GM18861 (cell line): ENCODE data around the gene ETFRF1.
A peak's percentile ranks its signal among the peaks of the same experiment; 100 is the strongest.

Source experiments
- ATAC-seq: cut with Tn5 transposase; IDR thresholded peaks from one replicate; pipeline ENCODE4 v1.9.1; 2021; ENCODE audit not compliant: unreplicated experiment

Gene ETFRF1

DNA sequence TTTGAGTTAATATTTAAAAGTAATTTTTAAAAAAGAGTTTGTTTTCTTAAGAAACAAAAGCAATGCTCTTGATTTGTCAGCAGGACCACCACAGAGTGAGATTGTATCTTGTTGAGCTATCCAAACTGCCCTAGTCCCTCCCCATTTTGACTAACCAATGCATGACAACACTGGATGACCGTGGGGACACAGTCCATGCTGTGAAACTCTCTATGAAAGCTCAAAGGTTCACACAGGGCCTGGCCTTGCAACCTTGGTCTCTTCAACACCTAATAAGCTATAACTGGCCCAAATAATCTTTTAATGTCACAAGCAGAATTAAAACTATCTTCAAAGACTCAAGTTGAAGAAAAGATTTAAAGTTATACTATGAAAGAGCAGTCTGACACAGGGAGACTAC is 13.5 kb downstream of the ETFRF1 start:
- ATAC-seq, result no peak

DNA sequence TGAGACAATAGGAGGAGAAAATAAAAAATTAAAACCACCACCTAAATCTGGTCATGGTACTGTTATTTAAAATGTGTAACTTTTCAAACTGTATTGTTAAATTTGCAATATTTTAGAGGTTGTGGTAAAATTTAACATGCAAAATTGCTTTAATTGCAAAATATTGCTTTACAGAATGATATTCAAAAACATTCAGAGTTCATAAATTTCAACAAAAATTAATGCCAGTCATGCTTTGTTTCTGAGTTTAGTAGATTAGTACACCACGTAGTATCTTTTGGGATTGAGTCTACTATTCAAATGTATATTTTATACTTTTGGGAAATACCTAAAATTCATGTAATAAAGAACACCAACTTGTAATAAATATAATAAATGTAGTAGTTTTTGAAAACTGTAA is 18.3 kb downstream of the ETFRF1 start:
- no peak for ATAC-seq

DNA sequence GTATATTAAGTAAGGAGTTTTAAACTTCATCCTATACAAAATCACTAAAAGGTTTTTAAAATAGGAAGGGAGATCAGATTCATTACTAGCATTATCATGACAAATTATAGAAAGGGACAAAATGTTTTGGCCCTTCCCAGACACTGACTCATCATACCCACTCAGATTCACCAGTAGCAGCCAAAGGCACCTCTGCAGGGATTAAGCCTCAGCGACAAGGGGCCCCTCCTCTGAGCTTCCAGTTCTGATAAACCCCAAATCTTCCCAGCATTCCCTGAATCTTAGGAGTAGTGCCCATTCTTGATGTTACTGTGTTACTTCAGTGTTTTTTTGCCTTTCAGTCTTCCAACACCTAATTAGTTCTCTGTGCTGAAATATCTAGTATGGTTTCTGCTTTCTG is 41.2 kb downstream of the ETFRF1 start:
- ATAC-seq, result no peak

DNA sequence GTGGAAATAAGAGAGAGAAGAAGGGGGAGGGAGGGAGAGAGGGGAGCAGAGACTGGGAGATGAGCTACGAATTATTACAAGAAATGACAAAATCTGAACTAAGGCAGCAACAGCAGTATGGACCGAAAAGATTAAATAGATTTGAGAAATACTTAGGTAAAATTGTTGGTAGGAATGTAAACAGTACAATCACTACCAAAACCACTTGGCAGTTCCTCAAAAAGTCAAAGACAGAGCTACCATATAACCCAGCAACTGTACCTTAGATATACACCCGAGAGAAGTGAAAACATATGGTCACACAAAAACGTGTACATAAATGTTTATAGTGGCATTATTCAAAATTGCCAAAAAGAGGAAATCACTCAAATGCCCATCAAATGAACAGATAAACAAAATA is 41.6 kb downstream of the ETFRF1 start:
- ATAC-seq, result no peak

DNA sequence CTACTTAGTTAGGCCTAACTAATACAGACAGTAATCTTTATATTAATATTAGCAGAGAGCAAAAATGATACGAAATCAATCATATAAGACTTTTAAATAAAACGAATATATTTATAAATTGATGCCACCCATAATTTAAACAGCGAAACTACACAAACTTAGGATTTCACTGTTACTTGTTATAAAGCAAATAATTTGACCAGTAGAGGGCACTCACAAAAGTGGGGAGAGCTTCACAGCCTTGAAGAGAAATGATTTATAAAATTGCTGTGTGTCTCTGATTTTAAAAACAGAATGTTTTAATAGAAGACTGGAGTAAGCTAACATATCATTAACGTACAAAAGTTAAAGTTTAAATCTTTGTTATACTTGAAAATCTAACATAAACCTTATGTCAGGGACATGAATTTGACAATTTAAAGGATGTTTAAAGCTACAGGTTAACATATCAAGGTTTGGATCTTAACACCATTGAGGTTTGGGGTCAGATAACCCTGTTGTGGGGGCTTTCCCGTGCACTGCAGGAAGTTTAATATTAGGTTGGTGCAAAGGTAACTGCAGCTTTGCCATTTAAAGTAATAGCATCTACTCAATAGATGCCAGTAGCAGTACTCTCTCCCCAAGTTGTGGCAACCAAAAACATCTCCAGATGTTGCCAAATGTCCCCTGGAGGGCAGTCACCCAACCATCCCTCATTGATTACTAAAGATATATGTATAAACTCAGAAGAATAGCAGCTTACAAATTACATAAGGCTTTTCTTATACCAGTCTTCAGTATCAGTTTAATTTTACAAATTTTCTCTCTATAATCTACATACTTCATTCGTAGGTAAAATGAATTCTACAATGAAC is 46.4 kb downstream of the ETFRF1 start:
- peak; percentile 58 for ATAC-seq

DNA sequence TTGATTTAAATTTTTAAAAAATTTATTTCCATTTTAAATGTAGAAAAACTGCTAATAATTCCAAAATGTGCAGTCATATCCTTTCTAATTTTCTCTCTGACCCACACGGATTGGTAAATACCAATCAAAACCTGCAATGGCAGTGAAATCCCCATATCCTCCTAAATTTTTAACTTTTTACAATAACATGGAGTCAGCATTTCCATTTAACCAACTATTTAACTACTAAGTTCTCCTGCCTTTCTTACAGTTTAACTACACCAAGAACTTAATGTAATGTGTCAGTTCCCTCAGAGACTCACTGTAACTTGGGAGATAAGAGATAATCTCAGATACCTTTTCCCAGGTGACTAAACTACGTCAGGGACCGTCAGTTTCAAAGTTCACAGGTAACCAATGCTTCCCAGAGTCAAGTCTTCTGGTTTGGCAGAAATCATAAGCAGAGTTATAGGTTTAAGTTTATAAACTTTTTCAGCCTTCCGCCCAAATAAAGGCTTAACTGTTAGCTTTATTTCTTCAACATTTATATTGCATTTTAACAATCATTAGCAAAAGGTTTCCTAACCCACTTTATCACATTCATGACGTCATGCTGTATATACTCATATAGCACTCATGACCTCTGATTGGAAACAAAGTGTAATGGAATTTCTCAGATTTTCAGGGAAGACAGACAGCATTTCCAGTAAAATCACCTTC is 48.1 kb downstream of the ETFRF1 start:
- ATAC-seq, result no peak

DNA sequence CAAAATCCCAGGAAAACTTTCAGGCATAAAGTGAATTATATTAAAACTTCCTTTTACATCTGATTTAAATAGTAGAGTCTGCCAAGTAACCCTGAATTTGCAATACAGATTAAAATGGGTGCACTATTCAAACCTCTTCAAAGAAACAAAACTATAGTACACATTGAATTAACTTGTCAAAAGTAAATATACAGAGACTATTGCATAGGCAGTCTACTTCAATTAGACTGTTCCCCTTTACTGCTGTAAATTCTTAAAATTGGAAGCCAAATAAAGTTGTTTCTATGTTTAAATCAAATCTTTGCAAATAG is 48.6 kb downstream of the ETFRF1 start:
- ATAC-seq, result no peak

DNA sequence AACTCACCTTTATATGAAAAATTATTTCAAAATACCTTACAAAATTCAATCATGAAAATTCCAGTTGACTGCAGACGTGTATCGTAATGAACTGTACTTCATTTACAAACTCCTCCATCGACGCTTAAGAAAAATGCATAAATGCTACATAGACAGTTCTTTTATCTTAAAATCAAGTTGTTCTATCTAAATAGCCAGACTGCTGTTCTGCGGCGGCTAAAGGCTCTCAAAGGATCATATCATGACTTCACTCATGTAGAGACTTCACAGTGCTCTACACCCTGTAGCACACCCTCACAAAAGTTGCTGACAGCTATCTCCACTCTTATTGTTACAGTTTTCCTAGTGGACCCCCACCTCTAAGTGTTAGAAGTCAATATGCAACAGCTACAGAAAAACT is 50.5 kb downstream of the ETFRF1 start:
- no peak for ATAC-seq

DNA sequence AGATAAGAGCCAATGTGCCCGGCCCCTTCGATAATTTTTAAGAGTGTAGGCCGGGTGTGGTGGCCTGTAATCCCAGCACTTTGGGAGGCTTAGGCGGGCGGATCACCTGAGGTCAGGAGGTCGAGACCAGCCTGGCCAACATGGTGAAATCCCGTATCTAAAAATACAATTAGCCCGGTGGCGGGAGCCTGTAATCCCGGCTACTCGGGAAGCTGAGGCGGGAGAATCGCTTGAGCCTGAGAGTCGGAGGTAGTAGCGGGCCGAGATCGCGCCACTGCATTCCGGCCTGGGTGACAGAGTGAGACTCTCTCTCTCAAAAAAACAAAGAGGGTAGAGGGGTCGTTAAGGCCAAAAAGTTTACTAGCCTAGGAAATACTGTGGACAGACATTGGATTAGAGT is 53.1 kb downstream of the ETFRF1 start:
- ATAC-seq, result no peak

DNA sequence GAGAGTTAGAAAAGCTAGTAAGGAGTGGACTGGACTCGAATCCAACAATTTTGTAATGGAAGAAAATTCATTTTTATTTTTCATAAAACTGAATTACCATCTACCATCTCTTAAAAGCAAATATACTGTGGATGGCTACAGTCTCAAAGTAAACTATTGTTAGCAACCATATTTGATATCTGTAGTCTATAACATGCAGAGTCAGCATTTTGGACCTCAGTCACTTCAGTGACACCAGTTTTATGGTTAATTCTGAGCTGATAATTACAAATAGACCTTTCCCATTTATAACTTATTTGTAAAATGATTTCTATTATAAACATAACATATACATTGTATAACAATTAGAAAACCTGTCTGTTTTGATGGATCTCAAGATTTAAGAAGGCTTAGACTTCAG is 53.7 kb downstream of the ETFRF1 start:
- ATAC-seq, result no peak

DNA sequence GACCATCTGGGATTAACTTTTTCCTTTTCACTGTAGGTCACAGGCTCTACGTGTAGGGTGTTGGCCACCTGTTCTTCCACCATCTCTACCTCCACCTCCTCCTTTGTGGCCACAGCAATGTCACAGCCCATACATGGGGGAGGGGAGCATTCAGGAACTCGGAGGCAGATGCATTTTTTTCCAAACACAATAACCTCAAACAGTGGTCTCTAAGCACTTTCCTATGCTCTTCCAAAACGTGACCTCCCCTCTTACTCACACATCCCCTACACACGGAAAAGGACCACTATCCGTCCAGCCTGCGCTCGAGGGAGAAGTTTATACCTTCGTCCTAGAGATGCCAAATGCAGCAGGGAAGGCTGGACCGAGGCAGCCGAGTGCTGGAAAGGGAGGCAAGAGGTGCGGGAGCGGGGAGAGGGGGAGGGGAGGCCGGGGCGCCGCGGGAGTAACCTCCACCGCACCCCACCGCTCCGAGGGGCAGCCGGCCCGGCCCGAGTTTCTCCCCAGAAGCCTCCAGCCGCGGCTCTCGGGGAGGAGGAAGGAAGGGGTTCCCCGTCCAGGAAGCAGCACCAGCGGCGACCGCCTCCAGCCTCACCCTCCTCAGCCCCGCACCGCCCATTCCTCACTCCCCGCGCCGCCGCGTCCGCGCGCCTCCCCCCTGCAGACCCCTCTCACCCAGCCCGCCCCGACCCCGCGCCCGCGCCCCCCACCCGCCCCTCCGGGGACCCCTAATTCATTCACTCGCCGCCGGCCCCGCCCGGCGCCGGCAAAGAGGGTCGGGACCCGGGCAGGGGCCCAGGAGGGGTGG is 55.1 kb downstream of the ETFRF1 start:
- no peak for ATAC-seq

DNA sequence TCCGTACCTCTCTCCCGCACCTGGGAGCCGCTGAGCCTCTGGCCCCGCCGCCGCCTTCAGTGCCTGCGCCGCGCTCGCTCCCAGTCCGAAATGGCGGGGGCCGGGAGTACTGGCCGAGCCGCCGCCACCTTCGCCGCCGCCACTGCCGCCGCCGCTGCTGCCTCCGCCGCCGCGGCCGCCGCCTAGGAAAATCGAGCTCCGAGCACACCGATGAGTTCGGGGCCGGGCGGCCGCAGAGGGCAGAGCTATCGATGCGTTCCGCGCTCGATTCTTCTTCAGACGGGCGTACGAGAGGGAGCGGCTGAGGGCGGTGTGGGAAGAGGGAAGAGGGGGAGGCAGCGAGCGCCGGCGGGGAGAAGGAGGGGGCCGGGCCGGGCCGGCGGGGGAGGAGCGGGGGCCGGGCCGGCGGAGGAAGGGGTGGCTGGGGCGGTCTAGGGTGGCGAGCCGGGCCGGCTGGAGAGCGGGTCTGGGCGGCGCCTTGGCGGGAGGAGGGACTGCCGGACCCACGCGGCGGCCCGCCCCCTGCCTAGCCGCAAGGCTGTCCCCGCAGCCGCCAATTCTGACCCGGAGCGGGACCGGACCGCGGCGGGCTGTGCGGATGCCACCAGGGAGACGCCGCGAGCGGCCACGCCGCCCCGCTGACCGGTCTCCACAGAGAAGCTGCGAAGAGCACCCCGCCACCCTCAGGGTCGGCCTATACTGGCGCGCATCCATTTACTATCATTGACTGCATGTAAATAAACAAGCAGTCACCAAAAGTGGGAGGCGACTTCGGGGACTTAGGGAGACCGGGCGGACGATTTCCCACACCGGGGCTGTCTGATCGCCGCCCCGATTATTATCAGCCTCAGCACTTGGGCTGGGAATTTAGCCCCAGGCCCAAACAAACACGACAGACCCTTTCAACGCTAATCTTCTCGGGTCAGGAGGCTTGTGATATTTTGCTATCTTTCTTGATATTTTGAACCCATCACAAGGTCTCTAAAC is 56.0 kb downstream of the ETFRF1 start, which contains the start of gene KRAS:
TSS of gene KRAS (minus strand) at position 186 of the 987 bp plus-strand sequence.
- ATAC-seq, result peak; percentile 66

DNA sequence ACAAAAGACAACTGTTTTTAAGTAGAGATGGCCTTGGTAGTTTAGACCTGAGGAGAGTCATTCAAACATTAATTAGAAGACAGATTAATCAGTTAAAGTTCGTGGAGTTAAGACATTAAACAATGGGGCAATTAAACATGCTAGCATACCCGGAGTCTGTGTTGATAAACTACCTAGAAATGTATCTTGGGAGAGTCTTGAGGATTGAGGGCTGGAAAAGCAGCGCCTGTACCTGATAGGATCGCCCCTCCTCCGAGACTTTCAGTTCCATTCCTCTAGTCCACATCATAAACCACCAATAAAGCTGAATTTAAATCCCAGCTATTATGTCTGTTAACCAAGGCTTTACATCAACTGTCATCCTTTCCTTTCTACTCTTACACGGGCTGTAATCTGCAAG is 56.7 kb downstream of the ETFRF1 start:
- ATAC-seq, result no peak

DNA sequence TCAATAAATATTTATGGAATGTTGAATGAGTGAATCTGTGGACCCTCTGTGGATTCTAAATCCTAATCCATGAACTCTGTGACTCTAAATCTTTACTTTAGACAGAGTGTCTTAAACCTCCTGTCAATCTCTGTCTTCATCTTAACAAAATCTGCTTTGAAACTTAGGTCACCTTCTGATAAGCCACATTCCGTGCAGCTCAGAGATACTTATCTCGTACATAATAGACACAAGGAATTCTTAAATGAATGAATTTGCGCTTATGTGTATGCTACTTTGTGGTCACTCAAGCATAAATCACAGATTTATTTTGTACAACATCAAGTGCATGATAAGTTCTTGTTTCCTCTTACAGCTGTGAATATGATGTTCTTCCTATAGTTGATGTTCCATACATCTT is 57.9 kb downstream of the ETFRF1 start:
- no peak for ATAC-seq

DNA sequence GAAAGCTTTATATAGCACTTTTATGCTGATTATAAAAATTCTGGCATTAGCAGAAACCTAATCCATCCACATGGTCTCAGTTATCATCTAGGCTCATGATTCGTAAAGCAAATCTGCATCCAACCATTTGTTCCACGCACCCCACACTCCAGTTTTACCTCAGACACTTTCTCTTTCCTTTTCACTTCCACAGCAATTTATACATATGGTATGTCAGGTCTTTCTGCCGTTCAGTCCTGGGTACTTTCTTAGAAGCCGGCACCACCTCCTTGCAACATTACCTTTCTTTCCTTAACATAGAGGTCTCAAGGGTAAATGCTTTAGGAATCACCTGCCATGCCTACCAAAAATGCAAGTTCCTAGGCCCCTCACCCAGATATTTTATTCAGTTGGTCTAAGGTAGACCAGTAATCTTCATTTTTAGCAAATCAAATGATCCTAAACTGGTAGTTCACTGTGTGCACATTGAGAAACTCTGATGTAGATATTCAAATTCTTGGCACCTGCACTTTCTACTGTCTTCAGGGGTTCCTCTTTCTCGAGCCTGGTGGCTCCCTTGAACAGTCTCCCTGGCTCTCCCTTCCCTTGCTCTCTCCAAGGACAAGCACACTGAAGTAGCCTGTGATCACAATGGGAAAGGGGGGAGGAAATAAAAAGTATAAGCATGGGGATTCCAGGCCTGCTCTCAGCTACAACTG is 58.5 kb downstream of the ETFRF1 start:
- ATAC-seq, result no peak

DNA sequence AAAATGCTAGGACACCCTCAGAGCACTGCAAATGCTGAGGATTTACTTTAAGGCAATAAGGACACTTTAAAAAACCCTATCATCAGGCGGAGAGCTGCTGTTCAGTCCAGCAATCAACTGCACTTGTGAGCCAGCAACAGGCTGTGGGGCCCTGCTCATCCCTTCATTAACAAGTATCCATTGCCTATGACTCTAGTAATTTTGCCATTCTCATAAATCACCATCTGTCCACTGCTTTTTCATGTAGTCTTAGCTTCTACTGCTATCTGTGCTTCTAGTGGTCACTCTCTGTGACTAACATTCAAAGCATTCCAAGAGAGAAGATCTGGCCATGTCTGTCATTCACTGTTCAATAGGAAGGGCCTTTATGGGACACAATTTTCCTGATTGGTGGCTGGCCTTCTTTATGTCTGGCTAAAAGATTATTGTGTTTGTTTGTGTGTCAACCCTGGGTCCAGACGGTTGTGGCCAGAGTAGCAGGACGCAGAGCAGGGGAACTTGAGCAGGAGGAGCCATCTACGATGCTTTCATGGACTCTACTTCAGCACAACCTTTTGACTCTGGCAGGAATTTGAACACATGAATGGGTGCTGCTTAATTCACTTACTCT is 59.3 kb downstream of the ETFRF1 start:
- ATAC-seq, result no peak
